PFSK-1 (cell line): ENCODE measurements around the gene RAB26.

Experiments used
- POLR2AphosphoS5 ChIP-seq: IDR thresholded peaks from 2 replicates; pipeline ENCODE4 v1.6.1; 2012; ENCODE audit warnings: low read depth, mild to moderate bottlenecking, control low read depth, low read length, moderate library complexity
- SIN3A ChIP-seq: IDR thresholded peaks from 2 replicates; pipeline ENCODE4 v1.6.1; 2012; ENCODE audit warnings: mild to moderate bottlenecking, low read length, moderate library complexity, borderline replicate concordance; ENCODE audit not compliant: insufficient read depth
- TAF1 ChIP-seq: IDR thresholded peaks from 2 replicates; pipeline ENCODE4 v1.6.1; 2012; ENCODE audit warnings: low read length, control low read depth, borderline replicate concordance; ENCODE audit not compliant: insufficient read depth
- TF ChIP-seq, protein P1 (sequence below), 2 experiments: IDR thresholded peaks; 2 replicates each; pipeline versions ENCODE4 v1.6.1 to v1.8.0; 2011 to 2012; ENCODE audit warnings: low read depth in 2 of 2, low read length in 2 of 2, control low read depth in 1 of 2, inconsistent platforms in 1 of 2, mild to moderate bottlenecking in 1 of 2, moderate library complexity in 1 of 2; ENCODE audit not compliant: insufficient read depth in 1 of 2

DNA sequence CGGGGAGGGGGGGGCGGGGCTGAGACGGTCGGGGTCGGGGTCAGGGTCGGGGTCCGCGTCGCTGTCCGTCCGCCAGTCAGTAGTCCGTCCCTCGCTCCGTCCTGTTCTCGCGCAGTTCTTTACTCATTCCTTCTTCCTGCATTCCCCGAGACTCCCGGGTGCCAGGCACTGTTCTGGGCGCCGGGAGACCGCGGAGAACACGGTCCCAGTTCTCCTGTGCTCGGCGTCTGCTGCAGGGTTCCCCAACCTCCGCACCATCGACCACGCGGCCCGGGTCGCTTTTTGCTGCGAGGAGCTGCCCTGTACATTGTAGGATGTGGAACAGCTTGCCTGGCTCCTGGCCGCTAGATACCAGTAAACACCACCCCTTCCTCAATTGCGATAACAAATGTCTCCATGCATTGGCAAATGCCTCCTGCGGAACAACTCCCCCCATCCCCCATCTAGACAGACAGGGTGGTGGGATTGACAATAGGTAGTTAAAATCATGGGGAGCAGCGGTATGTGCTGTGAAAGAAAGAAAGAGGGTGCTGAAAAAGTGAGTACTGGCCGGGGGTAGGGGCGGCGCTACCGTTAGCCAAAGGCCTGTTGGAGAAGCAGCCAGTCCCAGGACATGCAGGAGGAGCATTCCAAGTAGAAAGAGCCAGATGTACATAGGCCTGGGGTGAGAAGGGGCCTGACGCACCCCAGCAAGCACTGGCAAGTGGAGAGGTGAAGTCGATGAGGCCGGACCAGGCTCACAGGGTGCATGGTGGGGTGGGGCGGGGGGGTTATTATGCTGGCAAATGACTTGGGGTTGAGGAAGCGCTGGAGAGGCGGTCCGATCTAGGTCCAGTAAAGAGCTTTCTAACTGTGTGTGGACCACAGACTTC is 7.8 kb downstream of the RAB26 start:
- TF ChIP-seq TAF1 (no peak), SIN3A (no peak), POLR2AphosphoS5 (no peak)
- TF ChIP-seq, protein P1, sequence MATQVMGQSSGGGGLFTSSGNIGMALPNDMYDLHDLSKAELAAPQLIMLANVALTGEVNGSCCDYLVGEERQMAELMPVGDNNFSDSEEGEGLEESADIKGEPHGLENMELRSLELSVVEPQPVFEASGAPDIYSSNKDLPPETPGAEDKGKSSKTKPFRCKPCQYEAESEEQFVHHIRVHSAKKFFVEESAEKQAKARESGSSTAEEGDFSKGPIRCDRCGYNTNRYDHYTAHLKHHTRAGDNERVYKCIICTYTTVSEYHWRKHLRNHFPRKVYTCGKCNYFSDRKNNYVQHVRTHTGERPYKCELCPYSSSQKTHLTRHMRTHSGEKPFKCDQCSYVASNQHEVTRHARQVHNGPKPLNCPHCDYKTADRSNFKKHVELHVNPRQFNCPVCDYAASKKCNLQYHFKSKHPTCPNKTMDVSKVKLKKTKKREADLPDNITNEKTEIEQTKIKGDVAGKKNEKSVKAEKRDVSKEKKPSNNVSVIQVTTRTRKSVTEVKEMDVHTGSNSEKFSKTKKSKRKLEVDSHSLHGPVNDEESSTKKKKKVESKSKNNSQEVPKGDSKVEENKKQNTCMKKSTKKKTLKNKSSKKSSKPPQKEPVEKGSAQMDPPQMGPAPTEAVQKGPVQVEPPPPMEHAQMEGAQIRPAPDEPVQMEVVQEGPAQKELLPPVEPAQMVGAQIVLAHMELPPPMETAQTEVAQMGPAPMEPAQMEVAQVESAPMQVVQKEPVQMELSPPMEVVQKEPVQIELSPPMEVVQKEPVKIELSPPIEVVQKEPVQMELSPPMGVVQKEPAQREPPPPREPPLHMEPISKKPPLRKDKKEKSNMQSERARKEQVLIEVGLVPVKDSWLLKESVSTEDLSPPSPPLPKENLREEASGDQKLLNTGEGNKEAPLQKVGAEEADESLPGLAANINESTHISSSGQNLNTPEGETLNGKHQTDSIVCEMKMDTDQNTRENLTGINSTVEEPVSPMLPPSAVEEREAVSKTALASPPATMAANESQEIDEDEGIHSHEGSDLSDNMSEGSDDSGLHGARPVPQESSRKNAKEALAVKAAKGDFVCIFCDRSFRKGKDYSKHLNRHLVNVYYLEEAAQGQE (IDR thresholded peaks at IDR 0.05; ENCODE audit: insufficient read depth in 1 of 2, low read depth in 2 of 2, low read length in 2 of 2) = no peak
